ENCODE data around the gene JAM3.

The JAM3 gene

GRCh38 chr11:134138376-134138775 lies 69.5 kb downstream of the JAM3 start:
- H3K27me3 ChIP-seq (ENCODE audit: control insufficient read depth, low read length) = peaks cover 4% of the 10 kb centered on the region; the same call in 1 of the 2 replicates
- no peaks in the 10 kb centered on the region for H3K79me2 ChIP-seq (ENCODE audit: control insufficient read depth, low read length)
- TF ChIP-seq, protein P1, sequence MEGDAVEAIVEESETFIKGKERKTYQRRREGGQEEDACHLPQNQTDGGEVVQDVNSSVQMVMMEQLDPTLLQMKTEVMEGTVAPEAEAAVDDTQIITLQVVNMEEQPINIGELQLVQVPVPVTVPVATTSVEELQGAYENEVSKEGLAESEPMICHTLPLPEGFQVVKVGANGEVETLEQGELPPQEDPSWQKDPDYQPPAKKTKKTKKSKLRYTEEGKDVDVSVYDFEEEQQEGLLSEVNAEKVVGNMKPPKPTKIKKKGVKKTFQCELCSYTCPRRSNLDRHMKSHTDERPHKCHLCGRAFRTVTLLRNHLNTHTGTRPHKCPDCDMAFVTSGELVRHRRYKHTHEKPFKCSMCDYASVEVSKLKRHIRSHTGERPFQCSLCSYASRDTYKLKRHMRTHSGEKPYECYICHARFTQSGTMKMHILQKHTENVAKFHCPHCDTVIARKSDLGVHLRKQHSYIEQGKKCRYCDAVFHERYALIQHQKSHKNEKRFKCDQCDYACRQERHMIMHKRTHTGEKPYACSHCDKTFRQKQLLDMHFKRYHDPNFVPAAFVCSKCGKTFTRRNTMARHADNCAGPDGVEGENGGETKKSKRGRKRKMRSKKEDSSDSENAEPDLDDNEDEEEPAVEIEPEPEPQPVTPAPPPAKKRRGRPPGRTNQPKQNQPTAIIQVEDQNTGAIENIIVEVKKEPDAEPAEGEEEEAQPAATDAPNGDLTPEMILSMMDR (IDR thresholded peaks at IDR 0.05; ENCODE audit: low read depth, low read length, poor library complexity, severe bottlenecking) = no peak
- TF ChIP-seq EZH2phosphoT487 (IDR thresholded peaks at IDR 0.05; ENCODE audit: borderline replicate concordance, low read length) = no peak
- H3K27ac ChIP-seq (ENCODE audit: low read depth, low read length) = no peak overlapping the region
- no peaks in the 10 kb centered on the region for H3K4me1 ChIP-seq (ENCODE audit: control insufficient read depth, low read length)
- no peak overlapping the region for H3K4me3 ChIP-seq (ENCODE audit: low read length)
- H3K36me3 ChIP-seq (ENCODE audit: control insufficient read depth, low read length) = no peaks in the 10 kb centered on the region
- no peaks in the 10 kb centered on the region for H3K9me2 ChIP-seq (replicated peaks; ENCODE audit: control insufficient read depth, low read length)
- no peaks in the 10 kb centered on the region for H3K9me3 ChIP-seq (ENCODE audit: control insufficient read depth, insufficient read depth, low read length)
- H3K4me2 ChIP-seq (ENCODE audit: low read length) = no peak overlapping the region
- H4K20me1 ChIP-seq (ENCODE audit: control insufficient read depth, insufficient read depth, low read depth, low read length) = no peaks in the 10 kb centered on the region
- H3F3A ChIP-seq (ENCODE audit: control insufficient read depth, insufficient read depth) = no peaks in the 10 kb centered on the region

DNA sequence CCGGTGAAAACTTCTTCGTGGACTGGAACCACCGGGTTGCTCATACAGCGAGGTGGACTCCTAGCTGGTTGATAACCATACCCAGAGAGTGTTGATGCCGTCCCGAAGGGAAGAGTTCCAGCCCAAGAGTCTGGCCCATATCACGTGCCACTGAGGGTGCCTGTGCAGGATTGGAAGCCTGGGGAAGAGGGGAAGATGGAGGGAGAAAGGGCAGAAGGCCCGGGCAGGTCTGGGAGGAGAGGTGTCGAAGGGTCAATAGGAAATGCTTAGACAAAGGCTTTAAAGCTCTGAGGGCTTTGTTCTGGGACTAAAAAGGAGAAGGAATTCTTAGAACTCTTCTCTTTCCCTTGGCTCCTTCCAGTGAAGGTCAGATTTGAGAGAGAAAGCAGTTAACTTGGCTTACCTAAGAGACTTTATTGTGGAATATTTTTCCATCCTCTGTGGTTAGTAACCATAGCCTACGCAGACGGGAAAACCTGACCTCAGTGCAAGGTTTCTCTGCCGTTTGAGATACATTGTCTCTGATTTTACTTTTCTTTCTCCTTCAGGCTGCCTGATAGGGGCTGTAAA lies 70.5 kb downstream of the JAM3 start:
- H3K27ac ChIP-seq (ENCODE audit: low read depth, low read length) = no peak overlapping the region
- no peaks in the 10 kb centered on the region for H3F3A ChIP-seq (ENCODE audit: control insufficient read depth, insufficient read depth)
- no peaks in the 10 kb centered on the region for H4K20me1 ChIP-seq (ENCODE audit: control insufficient read depth, insufficient read depth, low read depth, low read length)
- no peaks in the 10 kb centered on the region for H3K79me2 ChIP-seq (ENCODE audit: control insufficient read depth, low read length)
- H3K27me3 ChIP-seq (ENCODE audit: control insufficient read depth, low read length) = peaks cover 4% of the 10 kb centered on the region; the same call in 1 of the 2 replicates
- TF ChIP-seq, protein P1 (IDR thresholded peaks at IDR 0.05; ENCODE audit: low read depth, low read length, poor library complexity, severe bottlenecking) = no peak
- no peak for TF ChIP-seq EZH2phosphoT487 (IDR thresholded peaks at IDR 0.05; ENCODE audit: borderline replicate concordance, low read length)
- no peaks in the 10 kb centered on the region for H3K4me1 ChIP-seq (ENCODE audit: control insufficient read depth, low read length)
- H3K9me3 ChIP-seq (ENCODE audit: control insufficient read depth, insufficient read depth, low read length) = no peaks in the 10 kb centered on the region
- H3K4me3 ChIP-seq (ENCODE audit: low read length) = no peak overlapping the region
- H3K36me3 ChIP-seq (ENCODE audit: control insufficient read depth, low read length) = no peaks in the 10 kb centered on the region
- H3K4me2 ChIP-seq (ENCODE audit: low read length) = no peak overlapping the region
- H3K9me2 ChIP-seq (replicated peaks; ENCODE audit: control insufficient read depth, low read length) = no peaks in the 10 kb centered on the region

DNA sequence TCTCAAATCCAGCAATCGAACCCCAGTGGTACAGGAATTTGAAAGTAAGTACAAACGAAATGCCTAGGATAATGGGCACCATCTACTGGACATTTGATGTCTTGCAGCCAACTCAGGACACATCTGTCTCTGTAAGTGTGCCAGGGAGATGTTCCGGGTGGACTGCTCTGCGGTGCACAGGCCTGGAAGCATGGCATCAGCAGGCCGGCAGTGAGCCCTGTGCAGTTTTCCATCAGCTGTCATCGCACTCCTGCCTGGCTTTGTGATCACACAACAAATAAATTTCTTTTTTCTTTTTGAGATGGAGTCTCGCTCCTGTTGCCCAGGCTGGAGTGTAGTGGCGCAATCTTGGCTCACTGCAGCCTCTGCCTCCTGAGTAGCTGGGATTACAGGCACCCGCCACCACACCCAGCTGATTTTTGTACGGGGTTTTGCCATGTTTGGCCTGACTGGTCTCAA lies 71.0 kb downstream of the JAM3 start:
- Histone ChIP-seq H3F3A (ENCODE audit: control insufficient read depth, insufficient read depth) (no peaks in the 10 kb centered on the region), H3K4me3 (ENCODE audit: low read length) (no peak overlapping the region), H3K4me1 (ENCODE audit: control insufficient read depth, low read length) (no peaks in the 10 kb centered on the region), H3K36me3 (ENCODE audit: control insufficient read depth, low read length) (no peaks in the 10 kb centered on the region), H3K27me3 (ENCODE audit: control insufficient read depth, low read length) (no peaks in the 10 kb centered on the region), H3K27ac (ENCODE audit: low read depth, low read length) (no peak overlapping the region), H3K9me3 (ENCODE audit: control insufficient read depth, insufficient read depth, low read length) (no peaks in the 10 kb centered on the region), H4K20me1 (ENCODE audit: control insufficient read depth, insufficient read depth, low read depth, low read length) (no peaks in the 10 kb centered on the region), H3K79me2 (ENCODE audit: control insufficient read depth, low read length) (no peaks in the 10 kb centered on the region), H3K9me2 (replicated peaks; ENCODE audit: control insufficient read depth, low read length) (no peaks in the 10 kb centered on the region), H3K4me2 (ENCODE audit: low read length) (no peak overlapping the region)
- TF ChIP-seq, protein P1 (IDR thresholded peaks at IDR 0.05; ENCODE audit: low read depth, low read length, poor library complexity, severe bottlenecking) = peak; percentile 66
- no peak for TF ChIP-seq EZH2phosphoT487 (IDR thresholded peaks at IDR 0.05; ENCODE audit: borderline replicate concordance, low read length)

All from DOHH2 (cell line).